Stimulated activated naive CD8-positive, alpha-beta T cell treated with anti-CD3 and anti-CD28 coated beads, Interleukin-15, amount 100 ng/mL, for 72 hours (primary cell): Measurements from ENCODE around the gene KIAA1958.

Experiments used
- ATAC-seq: fragments of 150-1000 bp; cut with Tn5 transposase; 2 replicates; pipeline ENCODE4 v1.10.0; 2021; ENCODE audit warnings: mild to moderate bottlenecking, moderate library complexity
- DNase-seq, 2 donors: peaks; one replicate each; pipeline ENCODE4 v3.0.0; 2021 to 2022
- H3K27ac Mint-ChIP-seq, 2 donors: one replicate each; pipeline ENCODE4 v1.8.0; 2022; ENCODE audit warnings: mild to moderate bottlenecking in 2 of 2, mixed read lengths in 2 of 2, moderate library complexity in 2 of 2
- H3K27me3 Mint-ChIP-seq: one replicate; pipeline ENCODE4 v1.8.0; 2022; ENCODE audit warnings: mixed read lengths
- H3K4me1 Mint-ChIP-seq: one replicate; pipeline ENCODE4 v1.8.0; 2022; ENCODE audit warnings: mild to moderate bottlenecking, mixed read lengths
- H3K4me3 Mint-ChIP-seq, 2 donors: one replicate each; pipeline ENCODE4 v1.8.0; 2022; ENCODE audit warnings: mild to moderate bottlenecking in 2 of 2, mixed read lengths in 2 of 2, moderate library complexity in 1 of 2
- H3K9me3 Mint-ChIP-seq, 2 donors: one replicate each; pipeline ENCODE4 v1.8.0; 2022; ENCODE audit warnings: mixed read lengths in 2 of 2

The KIAA1958 gene

DNA sequence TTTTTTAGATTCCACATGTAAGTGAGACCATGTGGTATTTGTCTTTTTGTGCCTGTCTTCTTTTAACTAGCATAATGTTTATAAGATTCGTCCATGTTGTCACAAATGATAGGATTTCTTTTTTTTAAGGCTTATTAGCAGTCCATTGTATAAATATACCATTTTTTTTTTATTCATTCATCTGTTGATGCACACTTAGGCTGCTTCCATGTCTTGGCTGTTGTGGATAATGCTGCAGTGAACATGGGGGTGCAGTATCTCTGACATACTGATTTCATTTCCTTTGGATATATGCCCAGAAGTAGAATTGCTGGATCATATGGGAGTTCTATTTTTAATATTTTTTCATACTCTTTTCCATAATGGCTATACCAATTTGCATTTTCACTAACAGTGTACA is 48.7 kb downstream of the KIAA1958 start:
- no peak overlapping the region for H3K27ac Mint-ChIP-seq
- no peaks in the 10 kb centered on the region for H3K4me1 Mint-ChIP-seq
- H3K9me3 Mint-ChIP-seq, result no peaks in the 10 kb centered on the region
- DNase-seq (no peak), ATAC-seq (no peak)
- no peaks in the 10 kb centered on the region for H3K27me3 Mint-ChIP-seq
- H3K4me3 Mint-ChIP-seq, result no peak overlapping the region

DNA sequence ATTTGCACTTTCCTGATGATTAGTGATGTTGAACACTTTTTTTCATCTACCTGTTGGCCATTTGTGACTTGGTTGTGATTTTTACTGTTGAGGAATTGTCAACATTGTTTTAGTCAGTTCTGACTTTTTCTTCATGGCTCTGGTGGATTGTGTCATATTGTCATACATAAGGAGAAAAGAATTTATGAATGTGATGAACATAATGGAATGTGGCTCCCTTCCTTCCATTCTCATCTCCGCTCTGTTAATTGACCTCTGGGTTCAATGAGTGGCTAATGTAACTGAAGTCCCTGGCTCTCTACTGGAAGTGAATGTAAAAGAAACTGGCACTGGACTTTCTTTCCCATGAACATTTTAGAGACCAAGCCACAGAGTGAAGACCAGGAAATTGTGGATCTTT is 49.2 kb downstream of the KIAA1958 start:
- ATAC-seq, result no peak
- no peak overlapping the region for H3K4me3 Mint-ChIP-seq
- H3K4me1 Mint-ChIP-seq, result peaks cover 2% of the 10 kb centered on the region
- no peaks in the 10 kb centered on the region for H3K27me3 Mint-ChIP-seq
- no peaks in the 10 kb centered on the region for H3K9me3 Mint-ChIP-seq
- no peak overlapping the region for H3K27ac Mint-ChIP-seq
- DNase-seq, result no peak

DNA sequence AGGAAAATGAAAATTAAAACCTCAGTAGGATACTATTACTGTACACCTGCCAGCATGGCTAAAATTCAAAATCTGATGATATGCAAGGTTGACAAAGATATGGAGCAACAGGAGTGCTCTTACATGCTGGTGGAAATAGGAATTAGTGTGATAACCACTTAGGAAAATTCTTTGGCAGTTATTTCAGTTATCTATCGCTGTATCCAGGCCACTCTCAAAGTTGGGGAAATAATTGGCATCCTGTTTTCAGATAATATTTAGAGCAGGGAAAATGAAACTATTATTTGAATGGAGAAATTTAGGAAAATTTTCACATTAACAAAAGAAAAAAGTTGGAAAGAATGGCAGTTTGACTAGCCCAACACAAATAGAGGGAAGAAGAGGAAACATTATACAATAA is 50.9 kb downstream of the KIAA1958 start:
- Mint-ChIP-seq H3K9me3 (no peaks in the 10 kb centered on the region), H3K27ac (no peak overlapping the region), H3K27me3 (no peaks in the 10 kb centered on the region), H3K4me3 (no peak overlapping the region), H3K4me1 (peaks cover 5% of the 10 kb centered on the region)
- ATAC-seq, result no peak
- no peak for DNase-seq

DNA sequence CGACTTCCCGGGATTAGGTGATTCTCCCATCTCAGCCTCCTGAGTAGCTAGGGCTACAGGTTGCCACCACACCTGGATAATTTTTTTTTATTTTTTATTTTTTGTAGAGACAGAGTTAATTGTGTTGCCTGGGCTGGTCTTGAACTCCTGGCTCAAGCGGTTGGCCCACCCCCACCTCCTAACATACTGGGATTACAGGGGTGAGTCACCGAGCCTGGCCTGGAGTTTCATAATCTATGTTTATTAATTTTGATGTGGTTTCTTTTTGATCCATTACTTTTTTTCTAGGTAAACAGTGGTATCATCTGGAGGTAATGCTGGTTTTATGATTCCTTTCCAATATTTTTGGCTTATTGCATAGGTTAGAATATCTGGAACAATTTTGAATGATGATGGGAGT is 54.2 kb downstream of the KIAA1958 start:
- no peak for ATAC-seq
- Mint-ChIP-seq H3K4me3 (no peak overlapping the region), H3K27me3 (no peaks in the 10 kb centered on the region), H3K4me1 (peaks cover 15% of the 10 kb centered on the region), H3K27ac (peak overlapping the region in 1 of 2 donors; percentile 69), H3K9me3 (no peaks in the 10 kb centered on the region)
- DNase-seq, result no peak

DNA sequence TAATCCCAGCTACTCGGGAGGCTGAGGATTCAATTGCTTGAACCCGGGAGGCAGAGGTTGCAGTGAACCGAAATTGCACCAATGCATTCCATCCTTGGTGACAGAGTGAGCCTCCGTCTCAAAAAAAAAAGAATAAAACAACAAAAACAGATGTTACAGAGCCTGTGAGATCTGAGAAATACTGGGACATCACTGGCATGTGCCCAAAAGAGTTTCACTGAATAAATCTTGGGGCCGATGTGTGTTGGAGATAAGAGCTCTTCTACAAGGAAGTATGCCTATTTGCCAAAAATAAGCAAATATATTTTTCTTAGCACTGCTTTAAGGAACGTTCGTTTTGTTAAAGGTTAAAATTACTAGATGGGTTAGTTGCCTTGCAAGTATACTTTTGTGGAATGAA is 55.1 kb downstream of the KIAA1958 start:
- Mint-ChIP-seq H3K27ac (no peak overlapping the region), H3K9me3 (no peaks in the 10 kb centered on the region), H3K4me3 (no peak overlapping the region), H3K27me3 (no peaks in the 10 kb centered on the region), H3K4me1 (peaks cover 24% of the 10 kb centered on the region)
- ATAC-seq (no peak), DNase-seq (no peak)

DNA sequence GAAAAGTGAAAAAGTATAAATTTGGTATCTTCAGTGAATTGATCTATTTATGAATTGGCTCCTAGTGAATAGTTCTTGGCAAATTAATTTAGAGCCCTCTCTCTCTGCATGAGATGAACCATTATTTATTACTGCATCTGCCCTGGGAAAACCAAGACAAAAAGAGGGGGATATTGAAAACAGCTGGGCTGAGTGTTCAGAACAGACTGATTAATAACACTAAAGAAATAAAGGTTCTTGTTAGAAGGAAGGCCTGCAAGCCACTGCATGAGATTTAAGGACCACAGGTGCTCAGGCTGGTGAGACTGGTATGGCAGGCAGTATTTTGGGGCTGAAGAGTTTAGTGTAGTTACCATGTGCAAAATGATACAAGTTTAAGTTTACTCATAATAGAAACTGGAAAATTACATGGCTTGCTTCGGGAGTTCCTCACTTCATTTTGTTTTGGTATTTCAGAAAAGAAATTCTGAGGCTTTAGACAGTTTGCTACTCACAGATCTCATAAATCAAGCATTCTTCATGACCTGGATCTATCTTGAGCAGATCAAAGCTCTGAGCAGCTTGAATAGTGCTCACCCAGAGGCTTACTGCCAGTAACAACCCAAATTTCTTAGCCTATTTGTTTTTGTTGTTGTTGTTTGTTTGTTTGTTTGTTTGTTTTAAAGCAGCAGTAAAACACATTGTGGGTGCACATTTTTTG is 56.1 kb downstream of the KIAA1958 start:
- no peak overlapping the region for H3K27ac Mint-ChIP-seq

DNA sequence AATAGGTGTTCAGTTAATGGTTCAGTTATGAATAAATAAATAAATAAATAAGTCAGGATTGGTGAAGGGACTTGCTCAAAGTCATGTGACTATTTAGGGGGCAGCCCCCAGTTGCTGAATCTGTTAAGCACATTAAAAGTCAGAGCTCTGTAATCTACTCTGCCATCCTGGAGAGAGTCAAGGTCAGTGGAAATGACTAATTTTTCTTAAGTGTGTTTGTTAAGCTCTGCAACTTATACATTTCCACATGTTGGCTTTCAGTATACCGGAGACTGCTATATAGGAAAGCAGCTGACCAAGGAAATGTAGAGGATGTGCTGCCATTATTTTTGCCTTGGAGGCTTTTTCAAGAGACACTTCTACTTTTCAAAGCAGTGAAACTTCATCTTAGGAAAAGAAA is 57.9 kb downstream of the KIAA1958 start:
- Mint-ChIP-seq H3K9me3 (no peaks in the 10 kb centered on the region), H3K27ac (no peak overlapping the region), H3K4me1 (peaks cover 26% of the 10 kb centered on the region), H3K27me3 (no peaks in the 10 kb centered on the region), H3K4me3 (no peak overlapping the region)
- no peak for ATAC-seq
- no peak for DNase-seq

More for the DNA sequence above, 56.1 kb downstream of the KIAA1958 start:
- Mint-ChIP-seq H3K27me3 (no peaks in the 10 kb centered on the region), H3K9me3 (no peaks in the 10 kb centered on the region), H3K4me3 (no peak overlapping the region), H3K4me1 (peaks cover 26% of the 10 kb centered on the region)
- DNase-seq (no peak), ATAC-seq (no peak)

DNA sequence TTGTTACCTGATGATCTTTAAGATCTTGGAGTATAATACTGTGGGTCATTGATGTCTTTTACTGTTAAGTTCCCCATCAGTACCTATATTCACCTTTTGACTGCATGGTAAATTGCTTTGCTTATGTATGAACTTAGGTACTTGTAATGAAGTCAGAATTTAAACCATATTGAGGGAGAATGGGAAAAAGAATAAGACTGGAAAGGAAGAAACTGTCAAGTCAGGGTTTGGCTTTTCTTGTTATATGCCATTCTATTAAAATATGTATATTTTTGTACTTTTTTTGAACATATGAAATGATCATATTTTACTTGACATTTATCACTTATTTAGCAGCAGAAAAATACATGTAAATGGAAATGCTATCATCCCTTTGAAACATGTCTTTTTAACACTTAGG is 58.6 kb downstream of the KIAA1958 start:
- no peaks in the 10 kb centered on the region for H3K27me3 Mint-ChIP-seq
- peaks cover 26% of the 10 kb centered on the region for H3K4me1 Mint-ChIP-seq
- no peaks in the 10 kb centered on the region for H3K9me3 Mint-ChIP-seq
- no peak overlapping the region for H3K4me3 Mint-ChIP-seq
- ATAC-seq (no peak), DNase-seq (no peak)
- no peak overlapping the region for H3K27ac Mint-ChIP-seq

DNA sequence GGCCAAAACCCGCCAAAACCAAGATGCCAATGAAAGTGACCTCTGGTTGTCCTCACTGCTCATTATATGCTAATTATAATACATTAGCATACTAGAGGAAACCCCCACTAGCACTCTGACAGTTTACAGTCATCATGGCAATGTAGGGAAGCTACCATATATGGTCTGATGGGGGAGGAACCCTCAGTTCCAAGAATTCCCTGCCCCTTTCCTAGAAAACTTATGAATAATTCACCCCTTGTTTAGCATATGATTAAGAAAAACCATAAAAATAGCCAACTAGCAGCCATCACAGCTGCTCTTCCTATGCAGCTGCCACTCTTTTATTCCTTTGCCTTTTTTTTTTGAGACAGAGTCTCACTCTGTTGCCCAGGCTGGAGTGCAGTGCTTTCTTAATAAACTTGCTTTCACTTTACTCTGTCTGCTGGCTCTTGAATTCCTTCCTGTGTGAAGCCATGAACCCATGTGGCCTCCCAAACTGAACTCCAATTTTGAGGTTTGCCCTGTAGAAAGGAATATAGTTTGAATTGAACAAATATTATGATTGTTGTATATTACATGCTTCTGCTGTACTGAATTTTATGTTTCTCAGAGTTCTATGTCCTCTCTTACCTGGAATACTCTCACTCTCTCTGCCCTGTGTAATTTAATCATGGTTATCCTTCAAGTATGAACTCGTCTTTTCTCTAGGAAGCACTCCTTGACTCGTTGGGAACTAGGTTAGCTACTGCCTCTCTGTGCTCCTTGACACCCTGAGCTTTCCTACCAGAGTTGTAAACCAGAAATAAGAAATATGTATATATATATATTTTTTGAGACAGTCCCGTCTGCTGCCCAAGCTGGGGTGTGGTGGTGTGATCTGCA is 59.8 kb downstream of the KIAA1958 start:
- H3K4me3 Mint-ChIP-seq, result peak overlapping the region in 1 of 2 donors; percentile 19
- peaks cover 21% of the 10 kb centered on the region for H3K4me1 Mint-ChIP-seq
- DNase-seq, result peak; percentile 11 to 23

DNA sequence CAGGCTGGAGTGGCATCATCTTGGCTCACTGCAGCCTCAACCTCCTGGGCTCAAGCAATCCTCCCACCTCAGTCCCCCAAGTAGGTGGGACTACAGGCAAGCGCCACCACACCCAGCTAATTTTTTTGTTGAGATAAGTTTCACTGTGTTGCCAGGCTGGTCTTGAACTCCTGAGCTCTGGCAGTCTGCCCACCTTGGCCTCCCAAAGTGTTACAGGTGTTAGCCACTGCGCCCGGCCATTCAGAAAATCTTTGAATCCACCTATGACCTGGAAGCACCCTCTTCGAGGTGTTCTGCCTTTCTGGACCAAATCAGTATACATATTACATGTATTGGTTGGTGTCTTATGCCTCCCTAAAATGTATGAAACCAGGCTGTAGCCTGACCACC is 61.4 kb downstream of the KIAA1958 start:
- Mint-ChIP-seq H3K27me3 (no peaks in the 10 kb centered on the region), H3K27ac (no peak overlapping the region), H3K9me3 (no peaks in the 10 kb centered on the region), H3K4me1 (peaks cover 21% of the 10 kb centered on the region), H3K4me3 (no peak overlapping the region)
- no peak for DNase-seq
- ATAC-seq, result no peak

More for the DNA sequence above, 59.8 kb downstream of the KIAA1958 start:
- H3K9me3 Mint-ChIP-seq, result no peaks in the 10 kb centered on the region
- H3K27me3 Mint-ChIP-seq, result no peaks in the 10 kb centered on the region
- ATAC-seq, result peak; percentile 95
- H3K27ac Mint-ChIP-seq, result peak overlapping the region in 1 of 2 donors; percentile 88

DNA sequence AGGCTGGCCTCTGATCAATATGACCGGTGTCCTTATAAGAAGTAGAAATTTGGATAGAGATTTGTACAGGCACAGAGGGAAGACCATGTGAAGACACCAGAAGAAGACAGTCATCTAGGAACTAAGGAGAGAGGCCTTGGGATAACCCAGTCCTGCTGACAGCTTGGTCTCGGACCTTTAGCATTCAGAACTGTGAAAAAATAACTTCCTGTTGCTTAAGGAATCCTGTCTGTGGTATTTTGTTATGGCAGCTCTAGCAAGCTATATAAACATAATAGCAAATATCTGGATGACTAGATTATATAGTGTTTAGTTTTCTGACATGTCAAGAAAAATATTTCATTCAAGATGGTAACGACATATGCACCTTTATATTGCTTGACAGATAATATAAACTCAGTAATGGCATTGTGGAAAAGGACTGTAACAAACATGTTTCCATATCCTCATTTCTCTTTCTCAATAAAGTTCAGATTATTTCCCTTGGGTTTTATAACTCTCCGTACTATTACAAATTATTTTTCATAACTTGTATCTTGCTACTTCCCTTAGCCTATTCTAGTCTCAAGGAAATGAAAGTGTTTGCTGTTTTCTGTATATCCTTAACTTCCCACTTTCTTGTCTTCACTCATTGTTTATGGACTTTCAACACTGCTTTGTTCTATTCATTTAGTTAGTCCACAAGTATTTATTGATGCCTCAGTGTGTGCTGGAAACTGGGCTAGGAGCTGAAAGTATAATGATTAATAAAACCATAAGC is 62.4 kb downstream of the KIAA1958 start:
- Mint-ChIP-seq H3K27ac (no peak overlapping the region), H3K4me1 (peaks cover 21% of the 10 kb centered on the region), H3K27me3 (no peaks in the 10 kb centered on the region), H3K4me3 (no peak overlapping the region), H3K9me3 (no peaks in the 10 kb centered on the region)
- ATAC-seq (no peak), DNase-seq (no peak)

DNA sequence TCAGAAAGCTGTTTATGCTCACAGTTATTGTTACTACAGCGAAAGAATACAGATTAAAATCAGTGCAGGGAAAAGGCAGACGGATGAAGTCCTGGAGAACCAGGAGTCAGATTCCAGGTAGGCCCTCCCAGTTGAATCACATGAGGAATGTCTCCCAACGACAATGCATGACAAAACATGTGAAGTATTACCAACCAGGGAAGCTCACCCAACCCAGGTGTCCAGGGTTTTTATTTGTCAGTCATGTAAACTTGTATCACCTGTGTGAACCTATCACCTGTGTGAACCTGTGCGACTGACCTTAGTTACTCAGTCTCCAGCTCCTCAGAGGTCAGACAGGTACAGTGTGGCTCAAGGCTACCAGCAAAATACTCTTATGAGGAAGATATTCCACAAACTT is 63.9 kb downstream of the KIAA1958 start:
- Mint-ChIP-seq H3K27ac (no peak overlapping the region), H3K9me3 (no peaks in the 10 kb centered on the region), H3K27me3 (no peaks in the 10 kb centered on the region), H3K4me3 (no peak overlapping the region), H3K4me1 (peaks cover 25% of the 10 kb centered on the region)
- DNase-seq (no peak), ATAC-seq (no peak)

DNA sequence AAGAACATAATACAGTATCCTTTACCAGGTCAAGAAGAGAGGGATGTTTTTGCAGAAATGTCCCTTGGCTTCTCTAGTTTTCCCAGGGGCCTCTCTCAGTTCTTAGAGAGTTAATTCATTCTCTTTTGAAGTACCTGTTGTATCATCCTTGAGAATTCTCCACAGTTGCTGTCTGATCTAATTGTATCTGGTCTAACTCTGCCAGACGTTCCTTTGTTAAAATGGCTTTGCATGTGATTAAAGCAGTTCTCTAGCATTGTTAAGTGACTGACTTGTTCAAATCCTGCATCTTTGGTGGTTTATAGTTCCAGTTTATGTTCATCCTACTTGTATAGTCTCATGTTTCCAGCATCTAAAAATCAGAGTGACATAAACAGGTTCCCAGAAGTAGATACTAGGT is 65.0 kb downstream of the KIAA1958 start:
- H3K4me3 Mint-ChIP-seq, result no peak overlapping the region
- H3K27ac Mint-ChIP-seq, result no peak overlapping the region
- no peak for ATAC-seq
- no peak for DNase-seq
- H3K9me3 Mint-ChIP-seq, result no peaks in the 10 kb centered on the region
- no peaks in the 10 kb centered on the region for H3K27me3 Mint-ChIP-seq
- peaks cover 25% of the 10 kb centered on the region for H3K4me1 Mint-ChIP-seq

DNA sequence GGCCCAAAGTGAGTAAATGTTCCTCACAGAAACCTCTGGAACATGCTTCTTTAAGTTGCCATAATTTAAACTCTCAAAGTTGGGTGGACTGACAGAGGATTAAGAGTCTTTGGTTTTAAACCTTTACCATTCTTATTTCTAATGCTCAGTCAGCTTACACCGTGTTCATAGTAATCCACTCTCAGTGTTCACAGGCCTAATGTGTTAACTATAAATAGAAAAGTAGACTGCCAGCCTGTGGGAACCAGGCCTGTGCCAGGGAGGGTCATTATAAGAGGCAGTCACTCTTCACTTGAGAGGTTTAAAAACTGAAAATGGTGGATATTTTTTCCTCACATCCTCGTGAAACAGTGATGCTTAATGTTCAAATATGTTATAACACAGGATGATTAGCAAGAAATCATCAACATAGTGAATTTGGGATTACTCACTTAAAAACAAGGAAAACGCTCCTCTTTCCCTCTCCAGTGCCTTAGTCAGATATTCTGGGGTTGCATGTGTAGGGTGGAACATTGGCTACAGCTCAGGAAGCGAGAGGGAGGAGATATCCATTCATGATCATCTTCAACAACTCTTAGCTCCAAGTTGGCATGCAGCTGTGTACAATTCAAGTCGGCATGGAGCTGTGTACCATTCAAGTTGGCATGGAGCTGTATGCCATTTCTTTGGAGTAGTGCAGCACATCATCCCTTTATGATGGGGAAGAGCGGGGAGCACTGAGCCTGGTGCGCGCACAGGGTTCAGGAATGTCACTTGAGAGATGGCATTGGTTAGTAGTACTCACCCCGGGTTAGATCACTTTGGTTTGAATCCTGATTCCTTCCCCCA is 65.8 kb downstream of the KIAA1958 start:
- ATAC-seq (no peak), DNase-seq (no peak)
- Mint-ChIP-seq H3K27me3 (no peaks in the 10 kb centered on the region), H3K9me3 (no peaks in the 10 kb centered on the region), H3K4me1 (peaks cover 22% of the 10 kb centered on the region), H3K27ac (no peak overlapping the region), H3K4me3 (no peak overlapping the region)

DNA sequence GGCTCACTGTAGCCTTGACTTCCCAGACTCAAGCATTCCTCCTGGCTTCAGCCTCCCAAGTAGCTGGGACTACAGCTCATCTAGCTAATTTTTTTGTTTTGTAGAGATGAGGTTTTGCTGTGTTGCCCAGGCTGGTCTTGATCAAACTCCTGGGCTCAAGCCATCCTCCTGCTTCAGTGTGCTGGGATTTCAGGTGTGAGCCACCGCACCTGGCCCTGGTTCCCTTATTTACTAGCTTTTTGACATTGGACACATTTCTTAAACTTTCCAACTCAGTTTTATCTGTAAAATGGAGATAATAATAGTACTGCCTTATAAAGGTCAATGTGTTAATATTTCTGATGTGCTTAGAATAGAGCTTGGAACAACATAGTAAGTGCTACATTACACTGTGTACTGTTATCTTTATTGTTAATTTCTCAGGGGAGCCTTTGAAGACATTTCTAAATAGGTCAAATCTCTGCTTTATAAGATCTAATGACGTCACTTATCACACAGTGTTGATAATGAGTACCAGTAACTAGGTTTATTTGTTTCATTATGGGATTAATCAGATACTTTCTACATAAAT is 66.7 kb downstream of the KIAA1958 start:
- no peak for ATAC-seq
- H3K27ac Mint-ChIP-seq, result no peak overlapping the region
- no peak overlapping the region for H3K4me3 Mint-ChIP-seq

More for the DNA sequence above, 66.7 kb downstream of the KIAA1958 start:
- H3K27me3 Mint-ChIP-seq, result no peaks in the 10 kb centered on the region
- no peak for DNase-seq
- peaks cover 22% of the 10 kb centered on the region for H3K4me1 Mint-ChIP-seq
- H3K9me3 Mint-ChIP-seq, result no peaks in the 10 kb centered on the region
